MG63 (cell line): ENCODE measurements around the gene ST6GALNAC1. TPM values are rescaled to one million over a fixed set of nuclear protein-coding genes. Genes with fewer than 3 reads are reported as not detected.

ENCODE experiments used
- DNase-seq: peaks from one replicate; pipeline ENCODE4 v3.0.0-alpha.2; 2020
- H3K27me3 ChIP-seq: fragments of 250-450 bp; sonication (Bioruptor Pico); 2 replicates; pipeline ENCODE4 v1.5.1; 2020; ENCODE audit warnings: mild to moderate bottlenecking, moderate library complexity
- H3K36me3 ChIP-seq: fragments of 250-450 bp; sonication (Bioruptor Pico); 2 replicates; pipeline ENCODE4 v1.5.1; 2020; ENCODE audit warnings: mild to moderate bottlenecking, moderate library complexity
- H3K4me3 ChIP-seq: fragments of 250-450 bp; sonication (Bioruptor Pico); 2 replicates; pipeline ENCODE4 v1.5.1; 2020; ENCODE audit warnings: mild to moderate bottlenecking, moderate library complexity
- H3K9me3 ChIP-seq: fragments of 250-450 bp; sonication (Bioruptor Pico); 2 replicates; pipeline ENCODE4 v1.5.1; 2020; ENCODE audit warnings: mild to moderate bottlenecking, moderate library complexity
- total RNA-seq: library from RNA; depleted of rRNA; stranded (reverse); fragments of >200 nt; shearing (Covaris generic); gene quantifications from 2 replicates; pipeline ENCODE4 v1.2.3, GENCODE V29; 2014; ENCODE audit warnings: low replicate concordance

Gene ST6GALNAC1
- total RNA-seq, 1 experiment from 2014 or later: not detected

- no peaks in the 10 kb centered on the region for H3K27me3 ChIP-seq
- H3K4me3 ChIP-seq: no peak overlapping the region
- H3K9me3 ChIP-seq: no peaks in the 10 kb centered on the region
- peaks cover 15% of the 10 kb centered on the region for H3K36me3 ChIP-seq
- DNase-seq: peak; percentile 48
These were observed 37.9 kb upstream of the ST6GALNAC1 start for GRCh38 chr17:76681222-76682137.

GRCh38 chr17:76679239-76679638 lies 35.7 kb upstream of the ST6GALNAC1 start:
- Histone ChIP-seq H3K36me3 (peaks cover 15% of the 10 kb centered on the region), H3K27me3 (no peaks in the 10 kb centered on the region), H3K9me3 (no peaks in the 10 kb centered on the region), H3K4me3 (no peak overlapping the region)
- no peak for DNase-seq

GRCh38 chr17:76678330-76678729 lies 34.8 kb upstream of the ST6GALNAC1 start:
- Histone ChIP-seq H3K36me3 (peaks cover 12% of the 10 kb centered on the region), H3K4me3 (no peak overlapping the region), H3K27me3 (no peaks in the 10 kb centered on the region), H3K9me3 (no peaks in the 10 kb centered on the region)
- no peak for DNase-seq

GRCh38 chr17:76677406-76677805 lies 33.8 kb upstream of the ST6GALNAC1 start:
- no peaks in the 10 kb centered on the region for H3K27me3 ChIP-seq
- DNase-seq: no peak
- H3K36me3 ChIP-seq: peaks cover 10% of the 10 kb centered on the region

GRCh38 chr17:76676629-76677028 lies 33.1 kb upstream of the ST6GALNAC1 start:
- H3K4me3 ChIP-seq: no peak overlapping the region
- H3K9me3 ChIP-seq: no peaks in the 10 kb centered on the region
- no peak for DNase-seq
- H3K27me3 ChIP-seq: no peaks in the 10 kb centered on the region
- H3K36me3 ChIP-seq: peaks cover 7% of the 10 kb centered on the region

More at GRCh38 chr17:76677406-76677805, 33.8 kb upstream of the ST6GALNAC1 start:
- Histone ChIP-seq H3K4me3 (no peak overlapping the region), H3K9me3 (no peaks in the 10 kb centered on the region)

DNA sequence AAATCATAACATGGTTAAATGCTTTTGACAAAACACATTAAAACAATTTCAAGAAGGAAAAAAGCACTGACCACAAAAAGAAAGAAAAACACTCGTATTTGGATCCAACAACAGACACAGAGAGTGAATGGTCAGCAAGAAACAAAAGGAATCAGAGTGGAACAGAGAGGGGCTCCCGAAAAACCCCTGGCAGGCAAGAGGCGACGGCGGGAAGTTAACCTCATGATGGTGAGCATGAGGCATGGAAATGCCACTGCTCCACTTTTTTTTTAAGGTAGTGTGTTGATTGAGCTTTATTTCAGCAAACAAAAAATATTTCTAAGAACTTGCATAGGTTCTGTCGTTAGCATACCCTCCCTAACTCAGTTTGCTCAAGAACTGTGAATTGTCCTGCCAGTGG lies 32.1 kb upstream of the ST6GALNAC1 start:
- H3K4me3 ChIP-seq: no peak overlapping the region
- H3K36me3 ChIP-seq: no peaks in the 10 kb centered on the region; the same call in 1 of the 2 replicates
- DNase-seq: no peak
- no peaks in the 10 kb centered on the region for H3K27me3 ChIP-seq
- H3K9me3 ChIP-seq: no peaks in the 10 kb centered on the region

GRCh38 chr17:76674600-76674999 lies 31.0 kb upstream of the ST6GALNAC1 start:
- no peak for DNase-seq
- Histone ChIP-seq H3K9me3 (no peaks in the 10 kb centered on the region), H3K27me3 (no peaks in the 10 kb centered on the region), H3K4me3 (no peak overlapping the region), H3K36me3 (no peaks in the 10 kb centered on the region)

DNA sequence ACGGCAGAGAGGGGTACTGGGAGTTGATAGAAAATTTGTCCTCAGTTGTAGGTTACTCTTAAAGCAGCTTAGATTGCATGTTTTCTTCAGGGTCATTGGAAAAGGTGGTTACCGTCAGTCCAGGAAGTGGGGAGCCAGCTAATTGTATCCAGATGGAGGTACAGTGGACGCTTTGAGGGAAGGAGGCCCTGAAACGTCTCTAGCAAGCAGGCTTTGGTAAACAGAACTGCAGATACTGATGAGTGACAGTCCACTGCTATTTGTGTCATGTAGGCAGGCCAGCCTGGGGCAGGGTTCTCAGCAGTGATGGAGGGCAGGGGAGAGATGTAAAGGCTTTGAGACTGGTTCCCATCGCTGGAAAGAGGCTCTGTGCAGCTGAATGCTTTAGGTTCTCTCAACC lies 30.2 kb upstream of the ST6GALNAC1 start:
- Histone ChIP-seq H3K36me3 (no peaks in the 10 kb centered on the region), H3K27me3 (no peaks in the 10 kb centered on the region), H3K4me3 (no peak overlapping the region), H3K9me3 (no peaks in the 10 kb centered on the region)
- no peak for DNase-seq

- Histone ChIP-seq H3K27me3 (no peaks in the 10 kb centered on the region), H3K36me3 (no peaks in the 10 kb centered on the region), H3K9me3 (no peaks in the 10 kb centered on the region), H3K4me3 (no peak overlapping the region)
- no peak for DNase-seq
These were observed 29.3 kb upstream of the ST6GALNAC1 start for GRCh38 chr17:76672892-76673291.

- H3K4me3 ChIP-seq: peak overlapping the region; percentile 83
- no peaks in the 10 kb centered on the region for H3K27me3 ChIP-seq
- no peak for DNase-seq
- no peaks in the 10 kb centered on the region for H3K36me3 ChIP-seq
- H3K9me3 ChIP-seq: no peaks in the 10 kb centered on the region
These were observed 28.8 kb upstream of the ST6GALNAC1 start for GRCh38 chr17:76672270-76672851.

DNA sequence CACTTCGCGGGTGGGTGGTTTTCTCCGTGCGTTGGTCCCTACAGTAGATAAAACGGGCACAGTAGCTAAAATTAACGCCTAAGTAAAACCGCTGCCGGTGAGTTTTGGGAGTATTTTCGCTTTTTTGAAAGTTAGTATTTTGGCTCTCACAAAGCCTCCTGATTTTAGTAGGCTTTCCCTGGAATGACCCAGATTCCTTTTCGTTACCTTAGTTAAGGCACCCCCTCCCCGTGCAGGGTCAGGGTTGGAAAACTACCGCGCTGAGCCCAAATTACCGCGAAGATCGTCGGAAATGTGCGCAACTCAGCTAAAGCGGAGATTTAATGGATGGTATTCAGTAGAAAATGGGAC lies 28.3 kb upstream of the ST6GALNAC1 start:
- Histone ChIP-seq H3K36me3 (no peaks in the 10 kb centered on the region), H3K4me3 (peak overlapping the region; percentile 83), H3K27me3 (no peaks in the 10 kb centered on the region), H3K9me3 (no peaks in the 10 kb centered on the region)
- no peak for DNase-seq

DNA sequence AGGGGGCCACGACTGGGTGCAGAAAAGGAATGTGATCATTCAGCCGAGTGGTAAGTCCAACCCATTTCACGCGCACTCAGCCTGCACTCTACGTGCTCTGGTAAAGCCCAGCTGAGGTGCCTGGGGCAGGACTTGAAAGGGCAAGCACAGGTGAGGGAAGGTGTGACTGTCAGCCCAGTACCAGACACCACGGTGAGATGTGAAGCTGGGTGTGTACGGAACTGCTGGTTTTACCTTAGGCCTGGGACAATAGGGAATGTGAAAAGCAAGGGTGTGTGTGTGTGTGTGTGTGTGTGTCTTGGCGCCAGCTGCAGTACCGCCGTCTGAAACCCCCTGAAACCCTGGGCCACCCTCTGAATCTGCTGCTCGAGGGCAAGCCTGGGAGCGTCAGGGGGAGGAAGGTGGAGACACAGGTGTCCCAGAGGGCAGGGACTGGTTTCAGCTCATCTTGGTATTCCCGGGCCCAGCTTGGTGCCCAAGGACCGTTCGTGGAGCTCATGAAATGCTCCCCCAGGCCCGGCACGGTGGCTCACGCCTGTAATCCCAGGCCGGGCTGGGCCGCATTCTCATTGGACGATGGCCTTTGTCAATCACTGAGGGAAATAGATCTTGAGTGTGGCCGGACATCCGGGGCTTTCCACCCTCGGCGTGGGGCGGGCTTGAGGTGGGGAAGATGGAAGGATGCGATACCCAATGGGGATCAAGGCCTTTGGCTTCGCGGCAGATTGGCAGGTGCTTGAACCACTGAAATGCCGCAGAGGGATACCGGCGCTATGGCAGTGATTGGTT lies 27.8 kb upstream of the ST6GALNAC1 start:
- Histone ChIP-seq H3K9me3 (no peaks in the 10 kb centered on the region), H3K36me3 (no peaks in the 10 kb centered on the region), H3K27me3 (no peaks in the 10 kb centered on the region), H3K4me3 (peak overlapping the region; percentile 83)
- DNase-seq: peak; percentile 100

- H3K36me3 ChIP-seq: no peaks in the 10 kb centered on the region
- no peaks in the 10 kb centered on the region for H3K27me3 ChIP-seq
- no peaks in the 10 kb centered on the region for H3K9me3 ChIP-seq
- H3K4me3 ChIP-seq: no peak overlapping the region
- DNase-seq: no peak
These were observed 27.2 kb upstream of the ST6GALNAC1 start for GRCh38 chr17:76670718-76671122.

DNA sequence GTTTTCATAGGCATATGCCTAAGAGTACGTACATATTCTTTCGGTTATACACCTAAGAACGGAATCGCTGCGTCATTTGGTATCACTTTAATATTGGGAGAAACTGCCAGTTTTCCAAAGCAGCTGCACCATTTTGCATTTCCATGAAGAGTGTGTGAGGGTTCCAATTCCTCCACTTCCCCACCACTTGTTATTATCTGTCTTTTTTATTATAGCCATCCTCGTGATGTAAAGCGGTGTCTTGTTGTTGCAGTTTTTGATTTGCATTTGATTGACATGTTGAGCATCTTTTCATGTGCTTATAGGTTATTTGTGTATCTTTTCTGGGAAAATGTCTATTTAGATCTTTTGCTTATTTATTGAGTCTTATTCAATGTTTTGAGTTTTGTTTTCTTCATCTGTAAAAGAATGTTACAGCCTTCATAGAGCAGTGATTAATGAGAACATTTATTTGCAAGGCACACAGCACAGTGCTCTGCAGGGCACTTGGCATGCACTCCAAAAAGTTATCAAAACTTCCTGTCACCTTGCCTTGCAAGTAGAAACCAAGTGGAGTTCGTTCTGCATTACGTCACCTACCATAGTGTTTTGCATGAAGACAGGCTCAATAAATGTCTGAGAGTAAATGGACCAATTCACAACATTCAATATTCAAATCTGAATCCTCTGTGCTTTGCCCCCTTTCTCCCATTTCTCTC lies 26.6 kb upstream of the ST6GALNAC1 start:
- Histone ChIP-seq H3K36me3 (no peaks in the 10 kb centered on the region), H3K9me3 (no peaks in the 10 kb centered on the region), H3K4me3 (no peak overlapping the region), H3K27me3 (no peaks in the 10 kb centered on the region)
- DNase-seq: no peak

DNA sequence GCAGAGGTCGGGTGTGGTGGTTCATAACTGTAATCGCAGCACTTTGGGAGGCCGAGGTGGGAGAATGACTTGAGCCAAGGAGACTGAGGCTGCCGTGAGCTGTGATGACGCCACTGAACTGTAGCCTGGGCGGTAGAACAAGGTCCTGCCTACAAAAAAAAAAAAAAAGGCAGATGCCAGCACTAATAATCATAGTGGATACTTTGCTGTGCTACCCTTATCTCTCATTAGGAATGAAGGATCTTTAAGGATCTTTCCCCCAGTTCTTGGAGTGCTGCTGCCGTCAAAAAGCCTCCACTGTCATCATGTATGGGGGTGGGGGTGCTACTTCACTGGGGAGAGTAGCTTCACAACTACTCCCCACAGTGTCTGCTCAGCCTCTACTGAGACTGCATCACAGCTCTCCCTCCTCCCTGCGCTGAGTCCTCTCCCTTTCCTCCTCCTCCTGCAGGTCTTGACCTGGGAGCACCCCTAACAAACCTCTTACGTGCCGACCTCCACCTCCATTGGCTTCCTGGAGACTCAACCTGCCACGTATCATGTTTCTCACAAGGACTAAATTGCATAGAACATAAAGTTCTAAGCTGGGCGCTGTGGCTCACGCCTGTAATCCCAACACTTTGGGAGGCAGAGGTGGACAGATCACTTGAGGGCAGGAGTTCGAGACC lies 24.4 kb upstream of the ST6GALNAC1 start:
- Histone ChIP-seq H3K36me3 (no peaks in the 10 kb centered on the region), H3K27me3 (no peaks in the 10 kb centered on the region), H3K4me3 (no peak overlapping the region), H3K9me3 (no peaks in the 10 kb centered on the region)
- no peak for DNase-seq

DNA sequence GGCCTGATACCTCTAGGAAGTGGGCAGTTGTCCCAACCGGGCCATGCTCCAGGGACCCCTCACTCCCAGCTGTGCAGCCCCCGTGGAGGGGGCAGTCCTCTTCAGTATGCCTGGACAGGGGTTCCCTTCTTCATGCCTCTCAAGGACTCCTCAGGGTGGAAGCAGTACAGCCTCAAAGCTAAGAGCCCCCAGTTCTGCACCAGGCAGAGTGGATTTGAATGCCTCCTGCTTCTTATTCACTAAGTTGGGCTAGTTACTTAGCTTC lies 23.9 kb upstream of the ST6GALNAC1 start:
- Histone ChIP-seq H3K27me3 (no peaks in the 10 kb centered on the region), H3K4me3 (no peak overlapping the region), H3K36me3 (no peaks in the 10 kb centered on the region), H3K9me3 (no peaks in the 10 kb centered on the region)
- no peak for DNase-seq
